Measurements from ENCODE around the gene SCAMP2. TPM values are rescaled to one million over a fixed set of nuclear protein-coding genes. Genes with fewer than 3 reads are reported as not detected.

Gene SCAMP2
- total RNA-seq, 1 experiment from 2014 or later: 50.2 TPM

- Histone ChIP-seq H3K14ac (ENCODE audit: insufficient read depth, low read length) (no peak overlapping the region), H2BK120ac (ENCODE audit: low read depth, low read length, poor library complexity, severe bottlenecking) (no peak overlapping the region), H3K23ac (ENCODE audit: insufficient read length, low read depth, low read length) (no peak overlapping the region), H2BK12ac (ENCODE audit: insufficient read length, low read depth, low read length) (no peak overlapping the region), H3K79me1 (ENCODE audit: insufficient read depth, low read depth, low read length, poor library complexity, severe bottlenecking) (no peaks in the 10 kb centered on the region), H3K9me3 (ENCODE audit: control insufficient read depth, low read depth, low read length) (no peaks in the 10 kb centered on the region), H2AK5ac (ENCODE audit: insufficient read length, low read length) (no peak overlapping the region), H3K79me2 (ENCODE audit: insufficient read depth, low read length) (no peaks in the 10 kb centered on the region), H3K4ac (ENCODE audit: low read depth, low read length) (no peak overlapping the region), H4K20me1 (ENCODE audit: control insufficient read depth, insufficient read depth, insufficient read length) (no peaks in the 10 kb centered on the region), H4K5ac (ENCODE audit: insufficient read length, low read depth, low read length) (no peak overlapping the region), H3K56ac (ENCODE audit: insufficient read length, low read depth, low read length) (no peak overlapping the region), H2BK15ac (ENCODE audit: low read depth, low read length) (no peak overlapping the region), H3K4me2 (ENCODE audit: insufficient read depth, insufficient read length, low read length) (no peak overlapping the region), H2AFZ (ENCODE audit: low read length) (no peak overlapping the region), H4K8ac (replicated peaks; ENCODE audit: insufficient read length, low read depth, low read length) (no peak overlapping the region), H3K27ac (ENCODE audit: insufficient read length, low read depth, low read length) (no peak overlapping the region), H2BK5ac (ENCODE audit: insufficient read length, low read length) (no peak overlapping the region), H2BK20ac (ENCODE audit: low read depth, low read length, poor library complexity, severe bottlenecking) (no peak overlapping the region), H3K4me1 (ENCODE audit: insufficient read depth, low read length) (no peaks in the 10 kb centered on the region), H3K27me3 (ENCODE audit: insufficient read depth, low read length) (no peaks in the 10 kb centered on the region), H4K91ac (ENCODE audit: insufficient read length, low read depth, low read length) (no peak overlapping the region), H3K18ac (ENCODE audit: insufficient read length, low read depth, low read length) (no peak overlapping the region), H3K9ac (ENCODE audit: extremely low read depth, insufficient read length, low read length) (no peak overlapping the region), H3T11ph (ENCODE audit: low read length) (no peak overlapping the region), H3K23me2 (ENCODE audit: insufficient read length, low read depth, low read length, poor library complexity, severe bottlenecking) (no peaks in the 10 kb centered on the region)
- no peak for DNase-seq
- Mint-ChIP-seq H3K4me3 (no peak overlapping the region), H3K27ac (no peak overlapping the region; a peak in 1 of 7 replicates), H3K9me3 (no peaks in the 10 kb centered on the region; a peak in 1 of 5 replicates), H3K4me1 (peaks cover 9 to 19% of the 10 kb centered on the region in 2 experiments), H3K27me3 (ENCODE audit: low read depth) (peaks cover 11% of the 10 kb centered on the region), H3K36me3 (ENCODE audit: insufficient read depth in 1 of 3, low read depth in 3 of 3) (no peaks in the 10 kb centered on the region)
- no peak for TF ChIP-seq CTCF (conservative IDR thresholded peaks at IDR 0.05)
- WGBS (ENCODE audit: extremely low coverage, insufficient read length, low lambda C conversion rate): no CpG with 5 or more reads among the region's 10 CpGs
These were observed 57.8 kb downstream of the SCAMP2 start for GRCh38 chr15:74815121-74815934.
